B cell (primary cell): Measurements from ENCODE around the gene HOXB4.

ENCODE experiments used
- EZH2 ChIP-seq: IDR thresholded peaks from 2 replicates; pipeline ENCODE4 v1.6.1; 2012; ENCODE audit warnings: borderline replicate concordance, low read depth, mild to moderate bottlenecking, moderate library complexity, low read length; ENCODE audit not compliant: insufficient read depth, poor library complexity, severe bottlenecking
- TF ChIP-seq, protein P1 (sequence below): fragments of 200-600 bp; IDR thresholded peaks from one replicate; pipeline ENCODE4 v1.8.0; 2022; ENCODE audit warnings: antibody characterized with exemption, mild to moderate bottlenecking

- TF ChIP-seq, protein P1, sequence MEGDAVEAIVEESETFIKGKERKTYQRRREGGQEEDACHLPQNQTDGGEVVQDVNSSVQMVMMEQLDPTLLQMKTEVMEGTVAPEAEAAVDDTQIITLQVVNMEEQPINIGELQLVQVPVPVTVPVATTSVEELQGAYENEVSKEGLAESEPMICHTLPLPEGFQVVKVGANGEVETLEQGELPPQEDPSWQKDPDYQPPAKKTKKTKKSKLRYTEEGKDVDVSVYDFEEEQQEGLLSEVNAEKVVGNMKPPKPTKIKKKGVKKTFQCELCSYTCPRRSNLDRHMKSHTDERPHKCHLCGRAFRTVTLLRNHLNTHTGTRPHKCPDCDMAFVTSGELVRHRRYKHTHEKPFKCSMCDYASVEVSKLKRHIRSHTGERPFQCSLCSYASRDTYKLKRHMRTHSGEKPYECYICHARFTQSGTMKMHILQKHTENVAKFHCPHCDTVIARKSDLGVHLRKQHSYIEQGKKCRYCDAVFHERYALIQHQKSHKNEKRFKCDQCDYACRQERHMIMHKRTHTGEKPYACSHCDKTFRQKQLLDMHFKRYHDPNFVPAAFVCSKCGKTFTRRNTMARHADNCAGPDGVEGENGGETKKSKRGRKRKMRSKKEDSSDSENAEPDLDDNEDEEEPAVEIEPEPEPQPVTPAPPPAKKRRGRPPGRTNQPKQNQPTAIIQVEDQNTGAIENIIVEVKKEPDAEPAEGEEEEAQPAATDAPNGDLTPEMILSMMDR, result no peak
- TF ChIP-seq EZH2, result no peak
Measured at GRCh38 chr17:48616717-48617470, 38.7 kb upstream of the HOXB4 start.
